Activated CD4-positive, alpha-beta T cell treated with anti-CD3 and anti-CD28 coated beads for 1 hour (primary cell): Measurements from ENCODE around the gene CLEC18B.
"Not testable (repeated sequence)": the region's sequence is repeated elsewhere in the genome, so short reads cannot be mapped to it uniquely, and the experiment has no call there.

Experiments
- DNase-seq: peaks from one replicate; pipeline ENCODE4 v3.0.0-alpha.2; 2020

CLEC18B gene

GRCh38 chr16:74420612-74421481, at the start of gene CLEC18B:
Gene CLEC18B, minus strand, starts transcription at chr16:74421478. Its CDS starts 208 bp downstream, at chr16:74421270.
- DNase-seq: not testable (repeated sequence)

DNA sequence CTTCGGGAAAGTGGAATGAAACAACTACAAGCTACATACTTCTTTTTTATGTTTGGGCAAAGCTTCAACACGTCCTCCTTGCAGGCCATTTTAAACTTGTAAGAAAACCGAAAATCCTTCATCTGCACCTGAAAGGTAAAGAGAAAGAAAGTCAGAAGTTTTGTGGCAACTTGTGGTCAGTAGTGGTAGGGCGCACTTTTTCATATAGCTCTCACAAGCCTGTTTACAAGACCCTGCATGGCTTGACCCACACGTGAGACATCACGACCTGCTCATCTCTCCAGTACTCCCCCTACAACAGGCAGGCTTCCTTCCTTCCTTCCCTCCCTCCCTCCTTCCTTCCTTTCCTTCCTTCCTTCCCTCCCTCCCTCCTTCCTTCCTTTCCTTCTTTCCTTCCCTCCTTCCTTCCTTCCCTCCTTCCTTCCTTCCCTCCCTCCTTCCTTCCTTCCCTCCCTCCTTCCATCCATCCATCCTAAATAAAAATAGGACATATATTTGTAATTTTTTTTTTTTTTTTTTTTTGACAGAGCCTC, 48.7 kb upstream of the CLEC18B start:
- DNase-seq: no peak

DNA sequence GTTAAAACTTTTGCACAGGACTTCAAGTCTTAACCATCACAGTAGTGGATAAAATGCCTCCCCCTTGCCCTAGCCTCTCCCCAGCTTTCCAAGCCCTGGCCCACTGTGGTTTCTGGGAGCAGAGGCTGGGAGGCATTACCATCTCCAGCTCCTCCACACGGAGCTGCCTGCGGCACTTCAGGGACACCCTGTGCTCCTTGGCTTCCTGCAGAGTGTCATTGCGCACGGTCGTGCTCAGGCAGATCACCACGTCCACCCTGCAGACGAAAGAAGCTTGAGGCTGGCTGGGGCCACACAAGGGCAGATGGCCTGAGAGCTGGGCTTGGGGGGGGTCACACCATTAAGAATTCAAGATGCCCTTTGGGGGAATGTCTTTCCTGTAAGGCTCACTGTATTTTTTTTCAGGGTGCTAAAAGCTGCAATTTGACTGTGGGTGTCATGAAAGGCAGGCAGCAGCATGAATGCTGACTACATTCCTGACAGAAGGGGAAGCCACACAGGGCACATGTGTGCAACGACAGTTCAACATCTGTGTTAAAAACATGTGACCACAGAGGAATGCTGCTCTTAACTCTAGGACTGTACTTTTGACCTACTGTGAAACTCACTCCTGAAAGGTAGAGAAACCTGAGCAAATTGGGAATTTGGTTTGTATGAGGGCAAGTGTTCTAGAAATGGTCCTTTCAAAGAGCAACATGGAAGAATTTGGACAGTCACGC, 47.7 kb upstream of the CLEC18B start:
- DNase-seq: no peak

DNA sequence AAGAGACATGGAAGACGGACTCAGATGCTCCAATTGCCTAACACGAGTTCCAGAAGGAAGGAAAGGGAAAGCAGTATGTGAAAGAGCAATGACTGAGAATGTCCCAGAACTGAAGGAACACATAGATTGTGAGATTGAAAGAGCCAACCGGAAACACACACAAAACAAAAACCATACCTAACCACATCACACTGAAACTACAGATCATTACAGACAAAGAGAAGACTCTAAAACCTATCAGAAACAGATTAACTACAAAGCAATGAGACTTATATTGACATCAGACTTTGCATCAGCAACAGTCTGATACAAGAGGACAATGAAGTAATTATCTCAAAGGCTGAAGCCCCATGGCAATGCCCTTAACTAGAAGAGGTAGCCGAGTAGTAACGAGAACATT, 45.6 kb upstream of the CLEC18B start:
- DNase-seq: no peak

- no peak for DNase-seq
These were observed 44.8 kb upstream of the CLEC18B start for GRCh38 chr16:74465851-74466685.

GRCh38 chr16:74465281-74465680, 44.0 kb upstream of the CLEC18B start:
- no peak for DNase-seq

GRCh38 chr16:74463888-74464287, 42.6 kb upstream of the CLEC18B start:
- no peak for DNase-seq

DNA sequence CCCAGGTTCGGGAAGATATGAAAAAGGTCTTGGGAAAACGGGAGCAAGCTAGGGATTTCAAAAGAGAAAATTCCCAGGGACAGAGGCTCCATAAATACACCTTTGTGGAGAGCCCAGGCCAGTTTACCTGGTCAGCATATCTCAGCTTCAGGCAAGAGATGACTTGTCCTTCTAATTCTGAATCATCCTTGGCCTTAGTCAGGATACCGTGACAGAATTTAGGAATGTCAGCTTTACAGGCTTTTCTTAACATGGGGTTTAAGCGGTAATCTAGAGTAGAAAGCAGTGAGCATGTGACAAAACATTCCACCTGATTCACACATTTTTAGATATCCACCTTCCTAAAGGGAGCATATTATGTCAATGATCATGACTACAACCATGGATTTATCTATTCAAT, 41.1 kb upstream of the CLEC18B start:
- no peak for DNase-seq

DNA sequence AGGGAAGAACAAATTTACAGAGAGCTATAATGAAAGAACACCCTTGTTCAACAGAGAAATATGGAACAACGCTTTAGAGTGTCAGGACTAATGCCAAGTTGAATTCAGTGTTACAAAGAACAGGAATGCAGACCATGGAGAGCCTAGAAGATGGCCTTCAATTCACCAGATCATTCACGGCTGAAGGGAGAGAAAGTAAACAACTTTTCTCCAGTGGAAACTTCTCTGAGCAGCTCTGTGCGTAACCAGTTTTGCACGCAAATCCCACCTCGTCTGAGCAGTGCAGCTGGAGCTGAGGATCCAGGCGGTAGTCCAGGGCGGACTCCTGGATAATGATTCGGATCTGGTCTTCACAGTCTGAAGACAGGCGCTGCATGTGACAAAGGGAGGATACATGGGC, 40.5 kb upstream of the CLEC18B start:
- DNase-seq: no peak

DNA sequence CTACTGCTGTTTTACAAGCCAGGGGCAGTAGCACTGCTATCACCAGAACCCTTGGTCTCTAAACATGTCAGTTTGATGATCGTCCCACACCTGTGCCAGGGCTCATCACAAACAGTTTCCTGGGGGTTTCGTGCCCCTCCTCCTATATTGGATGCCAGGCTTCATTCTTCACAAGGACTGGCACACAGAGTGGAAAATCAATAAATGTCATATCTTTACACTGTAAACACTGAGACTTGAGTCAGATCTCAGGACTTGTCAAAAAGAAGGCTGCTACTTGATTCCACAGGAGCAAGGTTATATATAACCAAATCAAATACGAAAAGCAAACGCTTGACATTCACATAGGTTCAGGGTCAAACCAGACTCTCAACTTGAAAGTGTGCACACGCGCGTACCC, 39.3 kb upstream of the CLEC18B start:
- no peak for DNase-seq

- no peak for DNase-seq
These were observed 35.0 kb upstream of the CLEC18B start for GRCh38 chr16:74456290-74456625.

- no peak for DNase-seq
These were observed 34.5 kb upstream of the CLEC18B start for GRCh38 chr16:74455619-74456289.

DNA sequence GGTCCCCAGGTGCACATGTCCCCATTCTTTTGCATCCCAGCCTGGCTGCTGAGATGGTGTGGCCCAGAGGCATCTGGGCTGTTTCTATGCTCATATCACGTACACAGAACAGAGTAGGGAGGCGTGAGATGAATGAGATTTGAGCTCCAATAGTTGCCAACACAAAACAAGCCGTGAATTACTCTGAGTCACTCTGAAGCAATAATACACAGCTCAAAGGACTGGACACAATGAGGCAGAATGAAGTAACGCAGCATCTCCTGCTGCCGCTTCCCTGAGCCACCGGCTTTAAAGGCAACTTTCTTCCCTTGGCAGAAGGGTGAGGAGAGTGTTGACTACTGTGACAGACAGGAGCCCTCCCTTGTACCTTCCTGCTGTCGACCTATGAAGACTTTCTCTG, 33.9 kb upstream of the CLEC18B start:
- DNase-seq: no peak

GRCh38 chr16:74451951-74452758, 30.9 kb upstream of the CLEC18B start:
- DNase-seq: no peak

DNA sequence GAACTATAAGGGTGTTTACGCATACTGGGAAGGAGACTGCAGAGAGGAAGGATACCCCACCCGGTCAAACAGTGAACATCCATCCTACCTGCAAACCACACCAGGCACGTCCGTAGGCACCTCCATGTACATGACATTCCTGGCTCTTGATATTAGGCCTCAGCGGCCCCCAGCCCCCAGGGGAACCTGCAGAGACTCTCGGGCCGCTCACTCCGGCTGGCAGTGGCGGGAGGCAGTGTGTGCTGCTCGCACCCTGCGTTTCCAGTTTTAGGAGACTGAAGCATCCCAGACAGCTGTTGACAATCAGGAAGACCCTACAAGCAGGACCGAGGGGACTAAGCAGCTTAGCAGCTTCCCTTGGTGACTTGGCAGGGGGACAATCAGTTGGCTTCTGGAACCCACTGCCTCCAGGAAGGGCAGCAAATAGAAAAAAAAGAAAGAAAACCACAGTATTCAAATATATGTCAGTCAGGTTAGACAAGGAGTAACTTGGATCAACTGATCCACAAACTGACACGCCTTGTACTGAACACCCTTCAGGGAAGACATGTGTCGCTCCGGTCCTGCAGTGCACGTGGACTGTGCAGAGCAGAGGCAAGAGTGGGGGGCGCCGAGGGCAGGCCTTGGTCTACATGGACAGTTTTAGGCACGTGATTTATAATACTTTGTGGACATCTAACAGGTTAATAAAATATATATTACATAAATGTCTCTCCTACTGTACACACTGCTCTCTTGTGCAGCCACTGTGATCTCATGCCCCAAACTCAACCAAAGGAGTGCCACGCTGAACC, 29.9 kb upstream of the CLEC18B start:
- DNase-seq: no peak

DNA sequence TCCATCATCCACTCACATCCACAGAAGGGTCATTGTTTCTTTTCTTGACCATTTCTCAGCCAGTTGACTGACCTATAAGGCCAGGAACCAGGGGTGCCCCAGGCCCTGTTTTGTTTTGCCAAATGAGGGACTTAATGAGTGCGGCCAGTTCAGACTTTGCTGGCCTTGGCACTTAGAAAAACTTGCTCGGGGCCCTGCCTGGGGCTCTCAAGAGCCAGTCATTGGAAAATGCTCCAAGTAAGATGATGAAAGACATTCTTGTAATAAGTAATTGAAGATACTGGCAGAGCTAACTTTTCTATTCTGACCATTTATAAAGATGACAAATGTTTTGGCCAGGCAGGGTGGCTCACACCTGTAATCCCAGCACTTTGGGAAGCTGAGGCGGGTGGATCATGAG, 29.0 kb upstream of the CLEC18B start:
- no peak for DNase-seq

DNA sequence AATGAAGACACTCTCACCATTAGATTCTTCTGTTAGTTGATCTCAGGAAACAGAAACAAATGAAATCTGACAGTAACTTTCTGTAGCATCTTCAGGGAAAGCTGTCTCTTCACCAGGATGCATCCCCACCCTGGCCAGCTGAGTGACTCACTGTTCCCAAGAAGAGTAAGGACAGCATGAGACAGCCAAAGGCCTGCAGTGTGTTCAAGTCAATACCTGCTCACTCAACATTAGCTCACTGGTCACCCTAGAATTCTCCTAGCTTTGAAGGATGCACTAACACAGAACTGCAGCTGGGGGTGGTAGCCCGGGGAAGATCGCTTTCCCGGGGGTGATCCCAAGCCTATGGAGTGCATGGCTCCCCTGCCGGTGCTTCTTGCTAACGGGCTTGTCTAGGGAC, 28.2 kb upstream of the CLEC18B start:
- DNase-seq: no peak

- no peak for DNase-seq
These were observed 27.7 kb upstream of the CLEC18B start for GRCh38 chr16:74448990-74449389.

DNA sequence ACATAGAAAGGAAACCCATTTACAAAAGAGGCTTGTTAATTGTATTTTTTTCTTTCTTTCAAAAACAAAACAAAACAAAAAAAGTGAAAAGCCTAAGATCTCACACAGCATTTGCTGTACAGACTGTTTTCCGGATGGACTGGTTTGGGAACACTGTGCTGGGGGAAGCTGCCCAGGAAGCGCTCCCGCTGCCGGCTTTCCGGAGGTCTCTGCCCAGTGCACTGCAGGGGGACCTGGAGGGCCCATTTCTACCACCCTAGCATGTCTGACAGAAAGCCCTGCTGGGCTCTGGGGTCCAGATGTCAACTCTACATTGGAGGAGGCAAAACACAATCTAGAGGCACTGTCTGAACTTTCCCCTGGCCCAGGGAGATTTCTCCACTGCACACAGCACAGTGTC, 26.3 kb upstream of the CLEC18B start:
- no peak for DNase-seq

DNA sequence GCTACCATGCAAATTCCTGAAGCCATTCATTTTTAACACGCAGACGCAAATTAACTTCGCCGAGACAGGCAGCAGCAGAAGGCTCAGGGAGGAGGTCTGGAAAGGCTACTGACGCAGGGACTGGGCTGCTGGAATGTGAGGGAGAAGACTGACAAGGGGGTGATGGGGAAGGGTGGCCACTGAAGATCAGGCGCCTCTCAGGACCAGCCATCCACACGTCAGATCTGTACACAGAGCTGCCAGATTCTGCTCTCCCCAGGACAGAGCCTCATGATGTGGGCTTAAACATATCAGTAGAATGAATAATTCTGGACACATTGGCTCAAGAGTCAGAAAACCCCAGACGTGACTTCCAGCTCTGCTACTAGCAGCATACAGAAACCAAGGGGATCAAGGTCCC, 25.6 kb upstream of the CLEC18B start:
- DNase-seq: no peak
